Skeletal muscle satellite cell (primary cell): ENCODE measurements around the gene FST.

Source experiments
- H3K27me3 ChIP-seq: 2 replicates; pipeline ENCODE4 v1.7.0; 2013; ENCODE audit warnings: low read length; ENCODE audit not compliant: control insufficient read depth, insufficient read depth
- H3K36me3 ChIP-seq: 2 replicates; pipeline ENCODE4 v1.7.0; 2013; ENCODE audit warnings: mild to moderate bottlenecking, control low read depth, low read length; ENCODE audit not compliant: insufficient read depth
- H3K4me1 ChIP-seq: 2 replicates; pipeline ENCODE4 v1.7.0; 2013; ENCODE audit warnings: low read length; ENCODE audit not compliant: control insufficient read depth, insufficient read depth
- H3K4me2 ChIP-seq: 2 replicates; pipeline ENCODE4 v1.7.0; 2013; ENCODE audit warnings: mild to moderate bottlenecking, low read length
- H3K4me3 ChIP-seq: 2 replicates; pipeline ENCODE4 v1.7.0; 2013; ENCODE audit warnings: low read length
- H3K9ac ChIP-seq: 2 replicates; pipeline ENCODE4 v1.7.0; 2013; ENCODE audit warnings: mild to moderate bottlenecking, low read depth, low read length, moderate library complexity
- H3K9me3 ChIP-seq: replicated peaks from 2 replicates; pipeline ENCODE4 v1.7.0; 2013; ENCODE audit warnings: mild to moderate bottlenecking, control low read depth, low read length

Gene FST

GRCh38 chr5:53490747-53491146, 10.3 kb downstream of the FST start:
- H3K9me3 ChIP-seq = no peaks in the 10 kb centered on the region
- H3K4me1 ChIP-seq = peaks cover 10% of the 10 kb centered on the region
- peak overlapping the region; percentile 11 for H3K4me2 ChIP-seq
- no peak overlapping the region for H3K4me3 ChIP-seq
- H3K9ac ChIP-seq = no peak overlapping the region
- no peaks in the 10 kb centered on the region for H3K36me3 ChIP-seq
- H3K27me3 ChIP-seq = no peaks in the 10 kb centered on the region

- Histone ChIP-seq H3K27me3 (peaks cover 17% of the 10 kb centered on the region), H3K9me3 (no peaks in the 10 kb centered on the region), H3K4me1 (no peaks in the 10 kb centered on the region), H3K9ac (no peak overlapping the region), H3K4me3 (no peak overlapping the region), H3K36me3 (no peaks in the 10 kb centered on the region), H3K4me2 (no peak overlapping the region)
Observed at GRCh38 chr5:53501054-53501453, 20.6 kb downstream of the FST start.

- Histone ChIP-seq H3K9ac (no peak overlapping the region), H3K9me3 (peaks cover 4% of the 10 kb centered on the region), H3K27me3 (peaks cover 17% of the 10 kb centered on the region), H3K4me2 (no peak overlapping the region), H3K36me3 (no peaks in the 10 kb centered on the region), H3K4me1 (no peaks in the 10 kb centered on the region), H3K4me3 (no peak overlapping the region)
Observed at GRCh38 chr5:53503562-53504218, 23.3 kb downstream of the FST start.

DNA sequence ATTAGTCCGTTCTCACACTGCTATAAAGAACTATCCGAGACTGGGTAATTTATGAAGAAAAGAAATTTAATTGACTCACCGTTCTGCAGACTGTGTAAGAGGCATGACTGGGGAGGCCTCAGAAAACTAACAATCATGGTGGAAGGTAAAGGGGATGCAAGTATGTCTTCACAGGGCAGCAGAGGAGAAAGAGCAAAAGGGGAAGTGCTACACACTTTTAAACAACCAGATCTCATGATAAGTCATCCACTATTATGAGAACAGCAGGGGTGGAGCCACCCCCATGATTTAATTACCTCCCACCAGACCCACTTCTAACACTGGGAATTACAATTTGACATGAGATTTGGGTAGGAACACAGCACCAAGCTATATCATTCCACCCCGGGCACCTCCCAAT, 26.6 kb downstream of the FST start:
- Histone ChIP-seq H3K27me3 (peaks cover 13% of the 10 kb centered on the region), H3K4me2 (no peak overlapping the region), H3K4me3 (no peak overlapping the region), H3K9me3 (peaks cover 8% of the 10 kb centered on the region), H3K36me3 (no peaks in the 10 kb centered on the region), H3K4me1 (no peaks in the 10 kb centered on the region), H3K9ac (no peak overlapping the region)

- Histone ChIP-seq H3K9me3 (peaks cover 8% of the 10 kb centered on the region), H3K4me2 (no peak overlapping the region), H3K4me1 (no peaks in the 10 kb centered on the region), H3K36me3 (no peaks in the 10 kb centered on the region), H3K4me3 (no peak overlapping the region), H3K9ac (no peak overlapping the region), H3K27me3 (peaks cover 7% of the 10 kb centered on the region)
Observed at GRCh38 chr5:53508125-53508524, 27.7 kb downstream of the FST start.

DNA sequence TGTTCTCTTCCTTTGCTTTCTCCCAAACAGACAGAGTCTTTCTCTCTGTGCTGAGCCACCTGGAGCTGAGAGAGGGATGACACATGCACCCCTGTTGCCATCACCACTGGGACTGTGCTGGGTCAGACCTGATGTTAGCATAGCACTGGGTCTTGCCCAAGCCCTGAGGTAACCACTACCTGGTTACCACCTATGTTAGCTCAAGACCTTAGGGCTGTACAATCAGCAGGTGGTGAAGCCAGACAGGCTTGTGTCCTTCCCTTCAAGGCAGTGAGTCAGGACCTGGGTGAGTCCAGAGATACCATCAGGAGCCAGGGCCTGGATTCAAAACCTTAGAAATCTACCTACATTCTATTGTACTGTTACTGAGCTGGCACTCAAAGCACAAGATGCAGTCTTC, 32.1 kb downstream of the FST start:
- no peak overlapping the region for H3K4me2 ChIP-seq
- H3K9me3 ChIP-seq = peaks cover 8% of the 10 kb centered on the region
- no peaks in the 10 kb centered on the region for H3K27me3 ChIP-seq
- no peak overlapping the region for H3K9ac ChIP-seq
- no peaks in the 10 kb centered on the region for H3K4me1 ChIP-seq
- H3K36me3 ChIP-seq = no peaks in the 10 kb centered on the region
- H3K4me3 ChIP-seq = no peak overlapping the region

- no peak overlapping the region for H3K4me2 ChIP-seq
- H3K9ac ChIP-seq = no peak overlapping the region
- no peaks in the 10 kb centered on the region for H3K4me1 ChIP-seq
- no peaks in the 10 kb centered on the region for H3K27me3 ChIP-seq
- no peaks in the 10 kb centered on the region for H3K9me3 ChIP-seq
- H3K4me3 ChIP-seq = no peak overlapping the region
- H3K36me3 ChIP-seq = no peaks in the 10 kb centered on the region
Observed at GRCh38 chr5:53515988-53516387, 35.6 kb downstream of the FST start.

DNA sequence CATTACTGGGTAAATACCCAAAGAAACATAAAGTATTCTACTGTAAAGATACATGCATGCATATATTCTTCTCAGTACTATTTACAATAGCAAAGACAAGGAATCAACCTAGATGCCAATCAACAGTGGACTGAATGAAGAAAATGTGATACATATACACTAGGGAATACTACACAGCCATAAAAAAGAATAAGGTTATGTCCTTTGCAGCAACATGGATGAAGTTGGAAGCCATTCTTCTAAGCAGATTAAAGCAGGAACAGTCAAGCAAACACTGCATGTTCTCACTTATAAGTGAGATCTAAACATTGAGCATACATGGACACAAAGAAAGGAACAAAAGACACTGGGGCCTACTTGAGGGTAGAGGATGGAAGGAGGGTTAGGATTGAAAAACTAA, 40.4 kb downstream of the FST start:
- no peaks in the 10 kb centered on the region for H3K27me3 ChIP-seq
- H3K4me2 ChIP-seq = no peak overlapping the region
- no peak overlapping the region for H3K4me3 ChIP-seq
- H3K9me3 ChIP-seq = no peaks in the 10 kb centered on the region
- no peaks in the 10 kb centered on the region for H3K36me3 ChIP-seq
- H3K4me1 ChIP-seq = no peaks in the 10 kb centered on the region
- no peak overlapping the region for H3K9ac ChIP-seq
